ENCODE measurements around the gene A3GALT2. TPM values are rescaled to one million over a fixed set of nuclear protein-coding genes. Genes with fewer than 3 reads are reported as not detected.

Gene A3GALT2
- total and polyA plus RNA-seq, 2 experiments from 2014 or later = not detected

DNA sequence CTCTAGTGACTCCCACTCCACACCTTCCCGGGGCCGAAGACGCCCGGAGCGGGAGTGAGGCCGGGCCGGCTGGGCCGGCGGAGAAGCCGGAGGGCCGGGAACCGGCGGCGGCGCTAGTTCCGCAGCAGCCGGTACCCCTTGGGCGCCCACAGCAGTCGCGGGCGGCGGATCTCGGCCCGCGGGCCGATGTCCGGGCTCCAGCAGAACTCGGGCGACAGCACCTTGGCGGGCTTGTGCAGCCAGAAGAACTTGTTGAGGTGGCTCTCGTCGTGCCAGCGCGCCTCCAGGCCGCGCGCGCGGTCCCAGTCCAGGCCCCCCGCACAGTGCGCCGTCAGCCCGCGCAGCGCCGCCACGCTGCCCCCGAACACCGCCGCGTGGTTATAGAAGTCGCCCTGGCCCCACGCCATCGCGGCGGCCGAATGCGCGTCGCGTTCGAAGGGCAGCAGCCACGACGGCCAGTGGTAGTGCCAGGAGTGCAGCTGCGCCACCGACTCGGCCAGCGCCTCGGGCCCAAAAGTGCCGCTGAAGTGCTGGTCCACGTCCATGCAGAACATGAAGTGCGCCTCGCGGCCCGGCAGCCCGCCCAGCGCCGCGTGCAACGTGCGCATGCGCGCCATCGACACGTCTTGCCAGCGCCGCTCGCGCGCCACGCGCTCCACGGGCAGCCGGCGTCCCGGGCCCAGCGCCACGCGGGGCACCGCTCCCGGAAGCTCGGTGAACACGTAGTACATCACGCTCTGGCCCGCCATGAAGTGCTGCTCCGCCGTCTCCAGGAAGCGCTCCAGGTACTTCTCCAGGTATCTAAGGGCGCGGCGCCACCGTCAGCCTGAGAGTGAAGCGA is 14.0 kb downstream of the A3GALT2 start:
- no peak overlapping the region for H3K27ac ChIP-seq
- TF ChIP-seq EZH2 (IDR thresholded peaks at IDR 0.05; ENCODE audit: insufficient read depth, poor library complexity, severe bottlenecking) (no peak), EZH2phosphoT487 (IDR thresholded peaks at IDR 0.05; ENCODE audit: insufficient read depth, low read depth) (no peak)
- in situ Hi-C loops (cut with MboI) = no loop called here
- no peaks in the 10 kb centered on the region for H4K20me1 ChIP-seq (ENCODE audit: insufficient read depth)
- no peaks in the 10 kb centered on the region for H3K36me3 ChIP-seq (ENCODE audit: low read depth)
- no peak overlapping the region for H3K9ac ChIP-seq
- peak; percentile 31 for DNase-seq
- H3K79me2 ChIP-seq (ENCODE audit: insufficient read depth) = no peaks in the 10 kb centered on the region
- H3K27me3 ChIP-seq (replicated peaks; ENCODE audit: insufficient read depth) = no peaks in the 10 kb centered on the region
- 27% methylated on average over 98 to 105 of the region's 113 CpGs for WGBS, 2 experiments (ENCODE audit: low coverage in 1 of 2, low lambda C conversion rate in 2 of 2, missing lambda C conversion rate in 2 of 2)
- H3K4me3 ChIP-seq = no peak overlapping the region
- no peaks in the 10 kb centered on the region for H3F3A ChIP-seq (ENCODE audit: insufficient read depth)
- no peaks in the 10 kb centered on the region for H3K4me1 ChIP-seq (ENCODE audit: insufficient read depth)
- H2AFZ ChIP-seq = peak overlapping the region; percentile 31; the same call in 1 of the 2 replicates
- no peaks in the 10 kb centered on the region for H3K9me3 ChIP-seq (ENCODE audit: low read depth)
- no peak overlapping the region for H3K4me2 ChIP-seq (ENCODE audit: unreplicated experiment)
- H3K9me2 ChIP-seq (ENCODE audit: insufficient read depth) = no peaks in the 10 kb centered on the region

GRCh38 chr1:33305816-33306652 is 14.9 kb downstream of the A3GALT2 start:
- no peak overlapping the region for H3K9ac ChIP-seq
- no peaks in the 10 kb centered on the region for H3K9me3 ChIP-seq (ENCODE audit: low read depth)
- in situ Hi-C loops (cut with MboI) = no loop called here
- H3K27me3 ChIP-seq (replicated peaks; ENCODE audit: insufficient read depth) = no peaks in the 10 kb centered on the region
- H3K9me2 ChIP-seq (ENCODE audit: insufficient read depth) = no peaks in the 10 kb centered on the region
- TF ChIP-seq EZH2phosphoT487 (IDR thresholded peaks at IDR 0.05; ENCODE audit: insufficient read depth, low read depth) = no peak
- no peak for TF ChIP-seq EZH2 (IDR thresholded peaks at IDR 0.05; ENCODE audit: insufficient read depth, poor library complexity, severe bottlenecking)
- 79 to 80% methylated on average over 20 of the region's 20 CpGs for WGBS, 2 experiments (ENCODE audit: low coverage in 1 of 2, low lambda C conversion rate in 2 of 2, missing lambda C conversion rate in 2 of 2)
- H3K4me2 ChIP-seq (ENCODE audit: unreplicated experiment) = no peak overlapping the region
- DNase-seq = no peak
- H3K79me2 ChIP-seq (ENCODE audit: insufficient read depth) = no peaks in the 10 kb centered on the region
- peaks cover 3% of the 10 kb centered on the region for H3K4me1 ChIP-seq (ENCODE audit: insufficient read depth)
- H4K20me1 ChIP-seq (ENCODE audit: insufficient read depth) = no peaks in the 10 kb centered on the region
- no peaks in the 10 kb centered on the region for H3F3A ChIP-seq (ENCODE audit: insufficient read depth)
- no peak overlapping the region for H3K27ac ChIP-seq
- H2AFZ ChIP-seq = no peak overlapping the region
- no peaks in the 10 kb centered on the region for H3K36me3 ChIP-seq (ENCODE audit: low read depth)
- no peak overlapping the region for H3K4me3 ChIP-seq

DNA sequence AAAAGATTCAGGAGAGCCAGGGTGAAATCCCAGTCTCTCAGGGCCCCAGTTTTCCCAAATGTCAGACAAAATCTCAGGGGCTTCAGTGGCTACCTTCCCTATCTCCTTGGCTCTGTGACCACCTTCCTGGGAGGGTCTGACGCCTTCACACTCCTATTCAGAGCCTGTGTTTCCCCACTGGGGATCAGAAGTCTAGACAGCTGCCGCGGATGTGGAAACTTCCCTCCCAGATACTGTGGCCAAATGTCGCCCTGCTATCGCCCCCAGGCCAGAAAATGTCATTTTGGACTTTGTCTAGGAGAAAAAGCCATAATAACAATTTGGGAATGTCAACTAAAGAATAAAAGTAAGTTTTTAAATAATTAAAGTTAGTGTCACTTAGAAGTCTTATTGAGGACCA is 15.9 kb downstream of the A3GALT2 start:
- no peak for DNase-seq
- Histone ChIP-seq H2AFZ (no peak overlapping the region), H3K9me3 (ENCODE audit: low read depth) (no peaks in the 10 kb centered on the region), H3K4me2 (ENCODE audit: unreplicated experiment) (no peak overlapping the region), H3F3A (ENCODE audit: insufficient read depth) (no peaks in the 10 kb centered on the region), H3K9me2 (ENCODE audit: insufficient read depth) (no peaks in the 10 kb centered on the region), H3K27ac (no peak overlapping the region), H3K9ac (no peak overlapping the region), H3K27me3 (replicated peaks; ENCODE audit: insufficient read depth) (no peaks in the 10 kb centered on the region), H3K79me2 (ENCODE audit: insufficient read depth) (no peaks in the 10 kb centered on the region), H3K4me3 (no peak overlapping the region), H3K4me1 (ENCODE audit: insufficient read depth) (peaks cover 12% of the 10 kb centered on the region), H4K20me1 (ENCODE audit: insufficient read depth) (no peaks in the 10 kb centered on the region), H3K36me3 (ENCODE audit: low read depth) (no peaks in the 10 kb centered on the region)
- WGBS, 2 experiments (ENCODE audit: low coverage in 1 of 2, low lambda C conversion rate in 2 of 2, missing lambda C conversion rate in 2 of 2) = 92 to 95% methylated on average over 5 of the region's 5 CpGs
- in situ Hi-C loops (cut with MboI) = no loop called here
- TF ChIP-seq EZH2 (IDR thresholded peaks at IDR 0.05; ENCODE audit: insufficient read depth, poor library complexity, severe bottlenecking) (no peak), EZH2phosphoT487 (IDR thresholded peaks at IDR 0.05; ENCODE audit: insufficient read depth, low read depth) (no peak)

DNA sequence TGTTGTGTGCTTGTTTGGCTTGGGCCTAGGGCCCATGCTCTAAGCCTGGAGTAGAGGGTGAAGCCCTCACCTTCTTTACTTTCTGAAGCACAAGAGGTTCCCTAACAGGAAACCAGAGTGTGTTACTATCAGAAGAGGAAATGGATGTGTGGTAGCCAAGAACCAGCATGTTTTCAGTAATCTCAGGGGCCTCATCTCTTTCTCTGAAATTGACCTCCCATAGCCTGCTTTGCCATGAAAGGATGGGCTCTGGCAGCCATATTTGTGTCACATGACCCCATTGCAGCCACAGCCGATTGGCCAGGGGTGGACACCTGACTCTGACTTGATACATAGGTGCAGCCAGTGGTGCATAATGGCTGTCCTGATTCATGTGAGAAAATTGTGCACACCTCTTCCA is 18.6 kb downstream of the A3GALT2 start:
- DNase-seq = no peak
- Histone ChIP-seq H3K9me3 (ENCODE audit: low read depth) (no peaks in the 10 kb centered on the region), H3K27me3 (replicated peaks; ENCODE audit: insufficient read depth) (no peaks in the 10 kb centered on the region), H2AFZ (no peak overlapping the region), H3K4me2 (ENCODE audit: unreplicated experiment) (no peak overlapping the region), H3K4me3 (no peak overlapping the region), H3K79me2 (ENCODE audit: insufficient read depth) (no peaks in the 10 kb centered on the region), H3K27ac (no peak overlapping the region), H3F3A (ENCODE audit: insufficient read depth) (no peaks in the 10 kb centered on the region), H4K20me1 (ENCODE audit: insufficient read depth) (no peaks in the 10 kb centered on the region), H3K4me1 (ENCODE audit: insufficient read depth) (peaks cover 12% of the 10 kb centered on the region), H3K36me3 (ENCODE audit: low read depth) (no peaks in the 10 kb centered on the region), H3K9me2 (ENCODE audit: insufficient read depth) (no peaks in the 10 kb centered on the region), H3K9ac (no peak overlapping the region)
- in situ Hi-C loops (cut with MboI) = no loop called here
- TF ChIP-seq EZH2phosphoT487 (IDR thresholded peaks at IDR 0.05; ENCODE audit: insufficient read depth, low read depth) = no peak
- TF ChIP-seq EZH2 (IDR thresholded peaks at IDR 0.05; ENCODE audit: insufficient read depth, poor library complexity, severe bottlenecking) = no peak
- WGBS, 2 experiments (ENCODE audit: low coverage in 1 of 2, low lambda C conversion rate in 2 of 2, missing lambda C conversion rate in 2 of 2) = 92 to 95% methylated on average over 1 of the region's 1 CpG
